ENCODE results near the gene SPINK2.

The SPINK2 gene, protein sequence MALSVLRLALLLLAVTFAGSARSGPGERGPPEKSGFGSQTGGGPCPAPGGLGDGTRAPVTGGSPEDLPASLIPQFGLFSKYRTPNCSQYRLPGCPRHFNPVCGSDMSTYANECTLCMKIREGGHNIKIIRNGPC

DNA sequence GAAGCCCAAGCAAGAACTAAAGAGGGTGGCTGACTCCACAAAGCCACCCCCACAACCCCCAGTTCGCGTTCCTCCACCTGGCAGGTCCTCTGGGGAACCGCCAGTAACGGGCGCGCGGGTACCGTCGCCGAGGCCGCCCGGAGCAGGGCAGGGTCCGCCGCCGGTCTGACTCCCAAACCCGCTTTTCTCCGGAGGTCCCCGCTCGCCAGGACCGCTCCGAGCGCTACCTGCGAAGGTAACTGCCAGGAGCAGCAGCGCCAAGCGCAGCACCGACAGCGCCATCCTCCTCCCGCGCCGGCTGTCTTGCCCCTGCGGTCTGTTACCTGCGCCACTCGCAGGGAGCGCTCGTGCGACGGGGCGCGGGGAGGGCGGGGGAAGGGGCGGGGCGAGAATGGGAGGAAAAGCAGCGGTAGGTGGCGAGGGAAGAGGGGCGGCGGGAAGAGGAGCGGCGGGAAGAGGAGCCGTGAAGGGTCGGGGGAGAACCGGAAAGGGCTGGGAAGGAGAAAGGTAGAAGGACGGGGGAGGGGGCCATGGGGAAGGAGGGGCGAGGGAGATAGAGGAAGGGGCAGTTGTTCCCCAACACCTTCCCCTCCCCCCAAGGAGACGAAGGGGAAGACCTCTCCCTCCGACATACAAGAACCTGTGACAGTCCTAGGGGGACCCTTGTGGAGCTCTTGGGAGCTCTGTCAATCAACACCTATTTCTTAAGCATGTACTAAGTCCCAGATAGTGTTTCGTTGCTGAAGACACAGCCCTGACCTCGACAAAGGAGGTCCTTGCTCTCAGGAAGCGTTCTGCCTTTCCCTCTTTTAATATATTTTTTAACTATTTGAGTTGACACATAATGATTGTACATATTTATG is at the start of gene SPINK2:
TSS of gene SPINK2 (minus strand) at position 321 of the 863 bp plus-strand sequence. CDS start at position 282, 39 bp downstream.
- DNase-seq = no peak

GRCh38 chr4:56870946-56871345 is 49.4 kb upstream of the SPINK2 start:
- DNase-seq = peak; percentile 86

- DNase-seq = peak; percentile 18
Observed at GRCh38 chr4:56863441-56864139, 42.1 kb upstream of the SPINK2 start.

GRCh38 chr4:56861360-56861759 is 39.9 kb upstream of the SPINK2 start:
- peak; percentile 29 for DNase-seq

DNA sequence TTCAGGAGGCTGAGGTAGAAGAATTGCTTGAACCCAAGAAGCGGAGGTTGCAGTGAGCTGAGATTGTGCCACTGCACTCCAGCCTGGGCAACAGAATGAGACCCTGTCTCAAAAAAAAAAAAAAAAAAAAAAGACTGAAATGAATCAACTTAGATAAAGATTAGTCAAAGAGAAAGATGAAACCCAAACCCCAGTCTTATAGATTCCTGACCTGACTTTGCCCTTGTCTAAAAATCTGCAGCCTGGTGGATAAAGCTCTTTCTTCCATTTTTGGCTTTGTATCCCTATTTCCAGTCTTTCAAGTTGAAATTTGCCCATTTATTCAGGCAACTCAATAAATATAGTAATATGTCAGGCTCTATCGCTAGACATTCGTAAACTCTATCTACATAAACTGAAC is 39.3 kb upstream of the SPINK2 start:
- DNase-seq = no peak

GRCh38 chr4:56859841-56860240 is 38.3 kb upstream of the SPINK2 start:
- no peak for DNase-seq

DNA sequence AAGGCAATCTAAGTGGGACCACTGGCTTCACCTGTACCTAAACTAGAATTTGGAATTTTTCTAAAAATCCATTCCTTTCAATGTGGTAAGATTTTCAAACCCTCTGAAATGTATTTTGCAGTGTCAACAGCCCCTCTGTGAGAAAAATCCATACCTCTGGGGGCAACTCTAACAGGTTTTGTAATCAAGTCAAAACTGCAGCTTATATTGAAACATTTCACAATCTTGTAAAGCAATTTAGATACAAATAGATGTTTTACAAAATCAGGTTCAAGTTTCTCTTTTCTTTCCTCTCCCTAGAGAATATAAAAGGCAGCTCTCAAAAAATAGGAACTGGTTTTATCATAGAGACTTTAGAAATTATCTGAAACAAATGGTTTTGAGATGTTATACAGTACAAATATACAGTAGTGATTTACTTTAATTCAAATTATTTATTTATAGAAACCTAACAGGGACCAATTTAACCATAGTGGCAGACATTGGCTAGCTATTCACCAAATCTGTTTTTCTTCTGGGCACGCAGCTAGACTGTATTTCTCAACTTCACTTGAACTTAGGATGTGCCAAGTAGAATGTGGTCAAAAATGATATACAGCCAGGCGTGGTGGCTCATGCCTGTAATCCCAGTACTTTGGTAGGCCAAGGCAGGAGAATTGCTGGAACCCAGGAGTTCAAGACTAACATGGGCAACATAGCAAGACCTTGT is 36.3 kb upstream of the SPINK2 start:
- no peak for DNase-seq

DNA sequence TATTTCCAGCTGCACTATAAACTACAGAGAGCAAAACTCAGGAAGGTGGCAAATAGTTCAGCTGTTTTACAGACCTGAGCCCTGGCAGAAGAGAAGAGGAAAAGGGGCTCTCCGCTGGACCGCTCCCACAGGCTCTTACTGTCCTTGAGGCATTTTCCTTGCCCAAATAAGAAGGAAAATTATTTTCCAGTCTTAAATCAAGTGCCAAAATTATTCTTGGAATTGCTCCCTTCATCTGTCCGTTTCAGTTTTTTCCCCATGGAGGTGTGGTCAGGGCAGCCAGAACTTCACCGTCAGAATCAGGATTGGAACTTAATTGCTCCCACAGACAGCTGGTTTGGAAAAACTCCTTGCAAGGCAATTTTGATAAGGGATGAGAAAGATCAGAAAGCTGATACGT is 35.2 kb upstream of the SPINK2 start:
- DNase-seq = no peak

DNA sequence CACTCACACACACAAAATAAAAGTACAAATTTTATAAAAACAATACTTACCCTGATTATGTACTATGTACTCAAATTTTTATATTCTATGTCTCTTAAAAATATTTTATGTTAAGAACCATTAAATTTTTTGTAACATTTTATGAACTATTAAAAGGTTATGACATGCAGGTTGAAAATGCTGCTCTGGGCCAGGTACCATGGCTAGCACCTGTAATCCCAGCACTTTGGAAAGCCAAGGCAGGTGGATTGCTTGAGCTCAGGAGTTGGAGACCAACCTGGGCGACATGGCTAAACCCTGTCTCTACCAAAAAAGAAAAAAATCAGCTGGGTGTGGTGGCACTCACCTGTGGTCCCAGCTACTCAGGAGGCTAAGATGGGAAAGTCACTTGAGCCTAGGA is 29.4 kb upstream of the SPINK2 start:
- DNase-seq = no peak

DNA sequence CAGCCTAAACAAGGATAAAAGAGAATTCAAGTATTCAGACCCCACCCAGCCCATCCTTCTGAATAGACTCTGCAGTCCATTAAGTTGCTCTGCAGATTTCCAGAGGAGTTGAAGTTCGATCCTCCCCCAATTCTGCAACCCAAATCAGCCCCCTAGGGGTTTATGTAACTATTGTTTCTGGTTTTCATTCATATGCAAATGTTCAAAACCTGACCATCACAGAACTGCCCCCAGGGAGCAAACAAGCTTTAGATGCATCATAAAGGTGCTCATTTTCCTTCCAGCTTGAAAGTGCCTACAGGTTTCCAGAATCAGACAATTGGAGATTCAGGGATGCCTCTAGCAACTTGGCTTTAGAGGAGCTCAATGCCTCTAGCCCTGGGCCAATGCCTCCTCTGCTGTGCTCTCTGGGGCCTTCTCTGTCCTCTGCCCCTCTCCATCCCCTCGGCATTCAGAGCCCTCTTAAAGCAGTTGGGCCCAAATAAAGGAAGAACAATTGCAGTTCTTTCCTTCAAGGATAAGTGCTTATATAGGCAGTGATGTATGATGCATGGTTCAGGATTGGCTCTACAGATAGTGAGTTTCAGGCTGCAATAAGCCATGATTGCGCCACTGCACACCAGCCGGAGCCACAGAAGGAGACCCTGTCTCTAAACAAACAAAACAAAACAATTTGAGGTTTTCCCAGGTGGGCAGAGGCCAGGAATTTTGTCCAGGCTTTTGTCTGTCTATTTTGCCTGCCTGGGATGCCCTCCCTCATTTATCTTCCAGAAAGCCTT is 23.5 kb upstream of the SPINK2 start:
- DNase-seq = no peak

GRCh38 chr4:56843421-56843899 is 22.0 kb upstream of the SPINK2 start:
- no peak for DNase-seq

- no peak for DNase-seq
Observed at GRCh38 chr4:56840559-56840958, 19.1 kb upstream of the SPINK2 start.

DNA sequence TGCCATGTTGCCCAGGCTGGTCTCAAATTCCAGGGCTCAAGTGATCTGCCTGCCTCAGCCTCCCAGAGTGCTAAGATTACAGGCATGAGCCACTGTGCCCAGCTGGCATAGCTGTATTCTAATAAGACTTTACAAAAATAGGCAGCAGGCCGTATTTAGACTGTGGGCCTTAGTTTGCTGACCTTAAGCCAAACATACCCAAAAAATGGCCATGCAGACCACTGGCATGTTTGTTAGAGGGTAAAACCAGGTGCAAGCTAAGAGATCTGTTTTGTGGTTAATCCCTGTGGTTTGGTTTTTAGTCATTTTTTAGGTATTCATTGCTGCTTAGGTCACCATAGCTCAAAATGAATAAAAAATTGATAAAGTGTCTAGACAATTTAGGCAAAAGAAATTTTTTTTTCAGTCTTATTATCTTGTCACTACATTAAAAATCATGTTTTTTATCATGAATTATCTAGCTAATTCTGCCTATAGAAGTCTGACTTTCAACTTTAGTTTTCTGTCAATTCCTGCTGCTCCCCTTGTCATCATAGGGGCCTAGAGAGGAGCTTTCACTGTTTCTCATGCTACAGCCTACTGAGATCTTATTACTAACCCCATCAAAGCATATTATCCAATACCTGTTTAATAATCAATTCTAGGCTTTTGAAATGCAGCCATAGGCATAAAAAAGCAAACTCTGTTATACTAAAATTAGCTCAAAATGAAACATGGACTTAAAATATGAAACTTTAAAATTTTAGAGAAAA is 7.5 kb upstream of the SPINK2 start:
- peak; percentile 12 for DNase-seq

- no peak for DNase-seq
Observed at GRCh38 chr4:56823933-56824600, 2.6 kb upstream of the SPINK2 start.

DNA sequence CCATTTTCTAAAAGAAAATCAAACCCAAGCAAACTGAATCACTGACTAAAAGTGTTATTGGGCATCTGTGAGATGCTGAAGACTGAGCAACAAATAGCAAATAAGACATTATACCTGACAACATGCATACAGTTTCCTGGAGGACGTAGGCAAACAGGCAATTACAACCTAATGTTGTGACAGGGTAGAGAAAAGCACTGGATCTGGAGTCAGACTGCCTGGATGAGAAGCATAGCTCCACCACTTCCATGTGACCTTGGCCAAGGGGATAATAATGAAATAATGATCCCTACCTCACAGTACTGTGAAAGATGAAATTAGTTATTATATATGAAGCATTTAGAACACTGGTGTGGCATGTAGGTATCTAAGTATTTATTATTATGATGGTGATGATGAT is 2.7 kb downstream of the SPINK2 start:
- no peak for DNase-seq

GRCh38 chr4:56817840-56818491 is 3.5 kb downstream of the SPINK2 start:
- DNase-seq = no peak

GRCh38 chr4:56806666-56807065 is 14.8 kb downstream of the SPINK2 start:
- DNase-seq = no peak

- DNase-seq = peak; percentile 72
Observed at GRCh38 chr4:56804551-56804950, 16.9 kb downstream of the SPINK2 start.

GRCh38 chr4:56803471-56803870 is 18.0 kb downstream of the SPINK2 start:
- peak; percentile 48 for DNase-seq
